H9 (cell line): ENCODE measurements around the gene RINL. TPM values are rescaled to one million over a fixed set of nuclear protein-coding genes. Genes with fewer than 3 reads are reported as not detected.

Experiments used
- DNase-seq: peaks from one replicate; pipeline ENCODE4 v3.0.0-alpha.2; 2017
- H2AFZ ChIP-seq: one replicate; pipeline ENCODE4 v1.6.1; 2013; ENCODE audit warnings: mild to moderate bottlenecking, low read length, control low read depth, moderate library complexity
- H2AK5ac ChIP-seq: 2 replicates; pipeline ENCODE4 v1.6.1; 2013; ENCODE audit warnings: low read length, control low read depth, mixed read lengths; ENCODE audit not compliant: insufficient read length
- H2BK120ac ChIP-seq: one replicate; pipeline ENCODE4 v1.6.1; 2013; ENCODE audit warnings: low read depth, mild to moderate bottlenecking, low read length, control low read depth, inconsistent platforms; ENCODE audit not compliant: poor library complexity, severe bottlenecking
- H2BK12ac ChIP-seq: 2 replicates; pipeline ENCODE4 v1.6.1; 2013; ENCODE audit warnings: low read length, control low read depth, mixed read lengths, low read depth; ENCODE audit not compliant: insufficient read length
- H2BK15ac ChIP-seq: 2 replicates; pipeline ENCODE4 v1.6.1; 2013; ENCODE audit warnings: low read depth, low read length, control low read depth
- H2BK20ac ChIP-seq: one replicate; pipeline ENCODE4 v1.6.1; 2013; ENCODE audit warnings: low read depth, mild to moderate bottlenecking, low read length, control low read depth, inconsistent platforms; ENCODE audit not compliant: poor library complexity, severe bottlenecking
- H2BK5ac ChIP-seq: 2 replicates; pipeline ENCODE4 v1.6.1; 2013; ENCODE audit warnings: low read length, control low read depth, mixed read lengths; ENCODE audit not compliant: insufficient read length
- H3K14ac ChIP-seq: 2 replicates; pipeline ENCODE4 v1.6.1; 2013; ENCODE audit warnings: low read length, control low read depth; ENCODE audit not compliant: insufficient read depth
- H3K18ac ChIP-seq: 2 replicates; pipeline ENCODE4 v1.6.1; 2013; ENCODE audit warnings: low read depth, mild to moderate bottlenecking, mixed read lengths, low read length, control low read depth; ENCODE audit not compliant: insufficient read length
- H3K23ac ChIP-seq: 2 replicates; pipeline ENCODE4 v1.6.1; 2013; ENCODE audit warnings: low read length, control low read depth, mixed read lengths, low read depth; ENCODE audit not compliant: insufficient read length
- H3K23me2 ChIP-seq: 2 replicates; pipeline ENCODE4 v1.6.1; 2013; ENCODE audit warnings: low read depth, mild to moderate bottlenecking, mixed read lengths, low read length, control low read depth; ENCODE audit not compliant: insufficient read length, poor library complexity, severe bottlenecking
- H3K27ac ChIP-seq: 2 replicates; pipeline ENCODE4 v1.5.1; 2013; ENCODE audit warnings: low read length, control low read depth, mixed read lengths, low read depth; ENCODE audit not compliant: insufficient read length
- H3K27me3 ChIP-seq: 2 replicates; pipeline ENCODE4 v1.6.1; 2013; ENCODE audit warnings: low read length, control low read depth, inconsistent platforms; ENCODE audit not compliant: insufficient read depth
- H3K4ac ChIP-seq: 2 replicates; pipeline ENCODE4 v1.6.1; 2013; ENCODE audit warnings: low read depth, mild to moderate bottlenecking, control low read depth, inconsistent platforms, low read length, moderate library complexity
- H3K4me1 ChIP-seq: 2 replicates; pipeline ENCODE4 v1.6.1; 2013; ENCODE audit warnings: low read length, control low read depth, inconsistent platforms; ENCODE audit not compliant: insufficient read depth
- H3K4me2 ChIP-seq: 2 replicates; pipeline ENCODE4 v1.6.1; 2013; ENCODE audit warnings: low read length, control low read depth, mixed read lengths; ENCODE audit not compliant: insufficient read length, insufficient read depth
- H3K56ac ChIP-seq: 2 replicates; pipeline ENCODE4 v1.6.1; 2013; ENCODE audit warnings: low read depth, mild to moderate bottlenecking, mixed read lengths, low read length, control low read depth; ENCODE audit not compliant: insufficient read length
- H3K79me1 ChIP-seq: 2 replicates; pipeline ENCODE4 v1.6.1; 2013; ENCODE audit warnings: low read depth, mild to moderate bottlenecking, moderate library complexity, low read length, control low read depth, inconsistent platforms; ENCODE audit not compliant: insufficient read depth, poor library complexity, severe bottlenecking
- H3K79me2 ChIP-seq: 2 replicates; pipeline ENCODE4 v1.6.1; 2013; ENCODE audit warnings: low read length, control low read depth, inconsistent platforms; ENCODE audit not compliant: insufficient read depth
- H3K9ac ChIP-seq: 2 replicates; pipeline ENCODE4 v1.6.1; 2013; ENCODE audit warnings: low read length, control low read depth, mixed read lengths; ENCODE audit not compliant: insufficient read length; ENCODE audit errors: extremely low read depth
- H3K9me3 ChIP-seq: one replicate; pipeline ENCODE4 v1.6.1; 2013; ENCODE audit warnings: low read depth, low read length, inconsistent platforms; ENCODE audit not compliant: control insufficient read depth
- H3T11ph ChIP-seq: one replicate; pipeline ENCODE4 v1.6.1; 2013; ENCODE audit warnings: mild to moderate bottlenecking, low read length, control low read depth, inconsistent platforms
- H4K20me1 ChIP-seq: one replicate; pipeline ENCODE4 v1.6.1; 2013; ENCODE audit not compliant: control insufficient read depth, insufficient read length, insufficient read depth
- H4K5ac ChIP-seq: 2 replicates; pipeline ENCODE4 v1.6.1; 2013; ENCODE audit warnings: low read depth, mild to moderate bottlenecking, mixed read lengths, low read length, control low read depth; ENCODE audit not compliant: insufficient read length
- H4K8ac ChIP-seq: replicated peaks from 2 replicates; pipeline ENCODE4 v1.6.1; 2013; ENCODE audit warnings: low read length, control low read depth, mixed read lengths, low read depth; ENCODE audit not compliant: insufficient read length
- H4K91ac ChIP-seq: 2 replicates; pipeline ENCODE4 v1.6.1; 2013; ENCODE audit warnings: low read depth, mild to moderate bottlenecking, moderate library complexity, mixed read lengths, low read length, control low read depth; ENCODE audit not compliant: insufficient read length
- H3K27ac Mint-ChIP-seq, 3 experiments: 2 replicates in 2 of 3; 3 replicates in 1 of 3; pipeline ENCODE4 v1.8.0; 2020 to 2021; ENCODE audit warnings: mixed read lengths in 3 of 3, mild to moderate bottlenecking in 1 of 3, moderate library complexity in 1 of 3
- H3K27me3 Mint-ChIP-seq: 2 replicates; pipeline ENCODE4 v1.8.0; 2021; ENCODE audit warnings: low read depth, mild to moderate bottlenecking, moderate library complexity, mixed read lengths
- H3K36me3 Mint-ChIP-seq, 3 experiments: 2 replicates in 2 of 3; 3 replicates in 1 of 3; pipeline ENCODE4 v1.8.0; 2020 to 2021; ENCODE audit warnings: low read depth in 3 of 3, mixed read lengths in 3 of 3; ENCODE audit not compliant: insufficient read depth in 1 of 3
- H3K4me1 Mint-ChIP-seq, 2 experiments: 2 replicates each; pipeline ENCODE4 v1.8.0; 2020; ENCODE audit warnings: mixed read lengths in 2 of 2
- H3K4me3 Mint-ChIP-seq, 2 experiments: 2 replicates in 1 of 2; 3 replicates in 1 of 2; pipeline ENCODE4 v1.8.0; 2020 to 2021; ENCODE audit warnings: mild to moderate bottlenecking in 2 of 2, mixed read lengths in 2 of 2, moderate library complexity in 1 of 2
- H3K9me3 Mint-ChIP-seq, 2 experiments: 2 replicates in 1 of 2; 3 replicates in 1 of 2; pipeline ENCODE4 v1.8.0; 2020; ENCODE audit warnings: mild to moderate bottlenecking in 2 of 2, mixed read lengths in 2 of 2, moderate library complexity in 1 of 2
- CTCF ChIP-seq: fragments of 200-600 bp; sonication (generic); conservative IDR thresholded peaks from 3 replicates; pipeline ENCODE4 v1.8.0; 2021; ENCODE audit warnings: antibody characterized with exemption, mild to moderate bottlenecking
- WGBS: extraction: QIAGEN DNeasy Blood & Tissue Kit; methylation state at CpG from one replicate; pipeline ENCODE4 v1.1.7; 2013; ENCODE audit warnings: missing lambda C conversion rate, low lambda C conversion rate, mixed read lengths; ENCODE audit not compliant: insufficient read length; ENCODE audit errors: extremely low coverage; 5-methylcytosine and 5-hydroxymethylcytosine counted together
- total RNA-seq: library from RNA; stranded (reverse); gene quantifications from 2 replicates; pipeline ENCODE4 v1.2.1, GENCODE V29; 2021

Gene RINL
- total RNA-seq, 1 experiment from 2014 or later: 6.4 TPM

GRCh38 chr19:38920602-38921419 is 42.7 kb upstream of the RINL start:
- Histone ChIP-seq H3K23ac (no peak overlapping the region), H3K27ac (no peak overlapping the region), H3K27me3 (no peaks in the 10 kb centered on the region), H3K79me2 (no peaks in the 10 kb centered on the region), H3K9me3 (no peaks in the 10 kb centered on the region), H3K4me2 (no peak overlapping the region), H3K4me1 (no peaks in the 10 kb centered on the region), H3K4ac (no peak overlapping the region), H2BK5ac (no peak overlapping the region), H3K9ac (no peak overlapping the region), H3K79me1 (no peaks in the 10 kb centered on the region), H3K14ac (no peak overlapping the region), H3K18ac (no peak overlapping the region), H2AK5ac (no peak overlapping the region), H3K23me2 (no peaks in the 10 kb centered on the region), H4K91ac (no peak overlapping the region), H2AFZ (no peak overlapping the region), H4K5ac (no peak overlapping the region), H2BK120ac (no peak overlapping the region), H4K20me1 (no peaks in the 10 kb centered on the region), H4K8ac (no peak overlapping the region), H3K56ac (no peak overlapping the region), H2BK20ac (no peak overlapping the region), H2BK12ac (no peak overlapping the region), H2BK15ac (no peak overlapping the region), H3T11ph (no peak overlapping the region)
- no peak for DNase-seq
- H3K4me3 Mint-ChIP-seq: no peak overlapping the region
- H3K27me3 Mint-ChIP-seq: no peaks in the 10 kb centered on the region
- WGBS: no CpG with 5 or more reads among the region's 14 CpGs
- no peak for TF ChIP-seq CTCF
- peaks cover 23 to 41% (median 27%) of the 10 kb centered on the region in 3 experiments; a peak in 6 of 7 replicates for H3K36me3 Mint-ChIP-seq
- H3K4me1 Mint-ChIP-seq: no peaks in the 10 kb centered on the region
- H3K9me3 Mint-ChIP-seq: no peaks in the 10 kb centered on the region
- no peak overlapping the region for H3K27ac Mint-ChIP-seq
